Activated CD8-positive, alpha-beta T cell treated with anti-CD3 and anti-CD28 coated beads for 36 hours (primary cell): ENCODE measurements around the gene PKD1. TPM values are rescaled to one million over a fixed set of nuclear protein-coding genes. Genes with fewer than 3 reads are reported as not detected.

Source experiments
- ATAC-seq: fragments of 200-7000 bp; cut with Tn5 transposase; one replicate; pipeline ENCODE4 v1.10.0; 2021; ENCODE audit warnings: mild to moderate bottlenecking, moderate library complexity
- CTCF ChIA-PET: fragments of 350-600 bp; sonication (Branson Sonifier 250); formaldehyde crosslinking; loops from one replicate; lab custom pipeline; 2021; ENCODE audit warnings: antibody characterized with exemption; lab: Charles Lee
- POLR2A ChIA-PET: fragments of 350-600 bp; sonication (Branson Sonifier 250); formaldehyde crosslinking; loops from one replicate; lab custom pipeline; 2021; ENCODE audit warnings: antibody characterized with exemption; lab: Charles Lee
- DNase-seq: peaks from one replicate; pipeline ENCODE4 v3.0.0-alpha.2; 2020
- H3K27ac Mint-ChIP-seq: one replicate; pipeline ENCODE4 v1.8.0; 2021; ENCODE audit warnings: mild to moderate bottlenecking, mixed read lengths
- H3K27me3 Mint-ChIP-seq: one replicate; pipeline ENCODE4 v1.8.0; 2021; ENCODE audit warnings: mixed read lengths
- H3K36me3 Mint-ChIP-seq: one replicate; pipeline ENCODE4 v1.8.0; 2021; ENCODE audit warnings: low read depth, mixed read lengths
- H3K4me1 Mint-ChIP-seq: one replicate; pipeline ENCODE4 v1.8.0; 2021; ENCODE audit warnings: low read depth, mixed read lengths
- H3K4me3 Mint-ChIP-seq: one replicate; pipeline ENCODE4 v1.8.0; 2021; ENCODE audit warnings: mild to moderate bottlenecking, moderate library complexity, mixed read lengths
- H3K9me3 Mint-ChIP-seq: one replicate; pipeline ENCODE4 v1.8.0; 2021; ENCODE audit warnings: mixed read lengths
- CTCF ChIP-seq: fragments of 200-600 bp; IDR thresholded peaks from one replicate; pipeline ENCODE4 v1.8.0; 2022; ENCODE audit warnings: antibody characterized with exemption, mild to moderate bottlenecking
- intact Hi-C: fragments of 100-400 bp; cut with micrococcal nuclease; formaldehyde crosslinking; loops from one replicate; pipeline ENCODE4 v1.10.0; 2022
- total RNA-seq, 2 experiments: library from RNA; stranded (reverse); gene quantifications; one replicate each; pipeline ENCODE4 v1.2.3, GENCODE V29; 2021

The PKD1 gene
- total RNA-seq, 2 experiments from 2014 or later: 74.7 to 85.1 TPM

GRCh38 chr16:2149630-2150417 is 14.1 kb upstream of the PKD1 start:
- Mint-ChIP-seq H3K9me3 (no peaks in the 10 kb centered on the region), H3K4me1 (peaks cover 19% of the 10 kb centered on the region), H3K4me3 (peak overlapping the region; percentile 39), H3K36me3 (peaks cover 36% of the 10 kb centered on the region), H3K27ac (no peak overlapping the region), H3K27me3 (no peaks in the 10 kb centered on the region)
- no peak for TF ChIP-seq CTCF
- peak; percentile 19 for DNase-seq
- intact Hi-C loops: no loop called here
- ATAC-seq: no peak
- ChIA-PET POLR2A (interaction anchor here (0.6 to 3.6 kb wide), 3 partner anchors 54 to 185 kb away, joined by 3 to 12 read pairs (median 3); partner anchors contain the start of genes RPS2 and ZNF598), CTCF (interaction anchor here (1.4 to 4.2 kb wide), 2 partner anchors 10 to 146 kb away, joined by 4 to 23 read pairs; no protein-coding TSS in a partner anchor)

GRCh38 chr16:2148714-2149629 is 13.3 kb upstream of the PKD1 start:
- POLR2A ChIA-PET: no interaction called here
- peak overlapping the region; percentile 39 for H3K4me3 Mint-ChIP-seq
- DNase-seq (peak; percentile 58), ATAC-seq (peak; percentile 41)
- peaks cover 27% of the 10 kb centered on the region for H3K36me3 Mint-ChIP-seq
- H3K9me3 Mint-ChIP-seq: no peaks in the 10 kb centered on the region
- peaks cover 19% of the 10 kb centered on the region for H3K4me1 Mint-ChIP-seq
- H3K27me3 Mint-ChIP-seq: no peaks in the 10 kb centered on the region
- TF ChIP-seq CTCF: peak; percentile 37
- CTCF ChIA-PET: interaction anchor here (1.1 to 4.2 kb wide), 2 partner anchors 9 kb away, joined by 3 to 23 read pairs; no protein-coding TSS in a partner anchor
- intact Hi-C loops: no loop called here
- H3K27ac Mint-ChIP-seq: no peak overlapping the region

DNA sequence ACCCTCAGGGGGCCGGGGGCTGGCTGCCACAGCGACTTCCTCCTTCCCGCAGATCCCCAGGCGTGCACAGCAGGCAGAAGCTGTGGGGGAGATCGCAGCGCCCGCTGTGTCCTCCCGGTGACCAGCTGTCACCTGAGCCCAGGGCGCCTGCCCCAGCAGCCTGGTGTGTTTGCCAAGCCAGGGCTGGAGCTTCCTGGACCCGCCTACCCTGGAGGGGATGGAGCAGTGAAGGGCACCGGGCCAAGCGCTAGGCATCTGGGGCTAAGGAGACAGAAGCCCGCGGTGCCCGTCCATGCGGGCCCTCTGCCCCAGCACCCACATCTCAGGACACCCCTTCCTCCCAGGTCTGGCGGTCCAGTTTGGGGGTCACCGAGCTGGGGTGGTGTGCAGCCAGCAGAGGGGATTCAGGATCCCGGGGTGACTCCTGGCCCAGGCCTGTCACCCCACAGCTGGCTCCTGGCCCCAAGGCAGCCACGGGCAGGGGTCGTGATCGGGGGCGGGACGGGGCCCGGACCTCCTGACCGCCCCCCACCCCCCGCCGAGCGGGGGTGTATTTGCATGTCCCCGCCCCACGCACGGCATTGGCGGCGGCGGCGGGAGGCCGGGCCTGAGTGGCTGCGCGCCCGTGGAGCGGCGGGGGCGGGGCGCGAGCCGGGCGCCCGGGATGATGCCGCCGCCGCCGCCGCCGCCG is 12.4 kb upstream of the PKD1 start, which contains the start of gene RAB26:
TSS of gene RAB26 (plus strand) at position 645 of the 691 bp plus-strand sequence. CDS start 159 bp downstream, outside the sequence.
- intact Hi-C loops: no loop called here
- Mint-ChIP-seq H3K4me3 (peak within 1 kb of the TSS; percentile 39), H3K27ac (no peak within 1 kb of the TSS)

More for the DNA sequence above, 12.4 kb upstream of the PKD1 start, which contains the start of gene RAB26:
- Mint-ChIP-seq H3K36me3 (peaks cover 19% of the 10 kb centered on the region), H3K4me1 (peaks cover 16% of the 10 kb centered on the region), H3K27me3 (no peaks in the 10 kb centered on the region), H3K9me3 (no peaks in the 10 kb centered on the region)
- ChIA-PET POLR2A (interaction anchor here (0.6 to 1.2 kb wide), 5 partner anchors 79 to 185 kb away, joined by 3 to 4 read pairs (median 3); partner anchors contain the start of genes RPS2 and TBL3), CTCF (interaction anchor here (1.1 kb wide), 1 partner anchor 8 kb away, joined by 3 read pairs; no protein-coding TSS in a partner anchor)
- DNase-seq (peak; percentile 42), ATAC-seq (peak; percentile 42)
- TF ChIP-seq CTCF: no peak
